GM19240 (cell line): ENCODE results near the gene TRAPPC12.
A peak's percentile ranks its signal among the peaks of the same experiment; 100 is the strongest.
"Not testable (repeated sequence)": the region's sequence is repeated elsewhere in the genome, so short reads cannot be mapped to it uniquely, and the experiment has no call there.

Experiments
- DNase-seq: peaks from one replicate; pipeline ENCODE4 v3.0.0; 2011; ENCODE audit warnings: low spot score; ENCODE audit not compliant: insufficient read length

Gene TRAPPC12

DNA sequence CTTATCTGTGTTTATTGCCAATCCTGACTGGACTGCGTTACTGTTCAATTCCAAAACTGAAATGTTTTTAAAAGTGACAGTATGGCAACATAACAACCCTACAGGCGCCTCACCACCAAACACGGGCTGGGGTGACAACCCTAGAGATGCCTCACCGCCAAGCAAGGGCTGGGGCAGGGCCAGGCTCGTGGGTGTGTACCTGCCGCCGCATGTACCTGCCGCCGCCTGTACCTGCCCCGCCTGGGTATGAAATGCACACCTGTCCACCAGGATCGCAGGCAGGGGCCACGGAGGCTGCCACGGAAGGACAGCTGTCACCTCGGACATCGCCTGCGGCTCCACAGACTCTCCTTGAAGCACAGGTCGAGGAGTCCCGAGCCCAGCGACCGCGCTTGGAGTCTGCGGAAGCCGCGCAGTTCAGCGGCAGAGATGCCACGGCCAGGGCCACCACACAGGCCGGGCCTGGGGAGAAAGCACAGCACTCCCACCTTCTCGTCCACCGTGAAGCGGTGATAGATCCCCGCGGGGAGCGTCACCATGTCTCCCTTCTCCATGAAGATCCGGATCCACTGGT is 120.9 kb downstream of the TRAPPC12 start:
- no peak for DNase-seq

DNA sequence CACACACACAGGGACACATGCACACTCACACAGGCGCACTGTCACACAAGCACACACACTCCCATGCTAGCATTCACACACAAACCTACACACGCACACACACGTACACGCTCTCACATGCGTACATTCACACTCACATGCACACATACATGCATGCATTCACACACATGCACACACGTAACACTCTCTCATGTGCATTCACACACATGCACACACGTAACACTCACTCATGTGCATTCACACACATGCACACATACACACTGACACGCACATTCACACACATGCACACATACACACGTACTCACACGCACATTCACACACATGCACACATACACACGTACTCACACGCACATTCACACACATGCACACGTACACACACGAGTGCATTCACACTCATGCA is 123.6 kb downstream of the TRAPPC12 start:
- DNase-seq, result no peak

DNA sequence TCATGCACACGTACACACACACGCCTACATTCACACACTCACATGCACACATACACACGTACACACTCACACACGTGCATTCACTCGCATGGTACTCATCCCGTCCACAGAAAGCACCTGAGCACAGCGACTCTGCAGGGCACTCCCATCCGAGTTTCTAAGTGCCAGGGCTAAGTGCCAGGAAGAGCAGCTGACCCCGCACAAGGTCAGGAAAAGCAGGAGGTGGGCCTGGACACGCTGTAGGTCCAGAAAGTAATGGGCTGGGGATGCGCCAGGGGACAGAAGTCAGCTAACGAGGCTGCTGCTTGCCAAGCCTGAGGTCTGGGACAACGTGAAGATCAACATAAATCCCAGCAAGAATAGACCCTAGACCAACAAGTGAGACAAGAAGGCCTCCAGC is 124.0 kb downstream of the TRAPPC12 start:
- DNase-seq, result no peak

DNA sequence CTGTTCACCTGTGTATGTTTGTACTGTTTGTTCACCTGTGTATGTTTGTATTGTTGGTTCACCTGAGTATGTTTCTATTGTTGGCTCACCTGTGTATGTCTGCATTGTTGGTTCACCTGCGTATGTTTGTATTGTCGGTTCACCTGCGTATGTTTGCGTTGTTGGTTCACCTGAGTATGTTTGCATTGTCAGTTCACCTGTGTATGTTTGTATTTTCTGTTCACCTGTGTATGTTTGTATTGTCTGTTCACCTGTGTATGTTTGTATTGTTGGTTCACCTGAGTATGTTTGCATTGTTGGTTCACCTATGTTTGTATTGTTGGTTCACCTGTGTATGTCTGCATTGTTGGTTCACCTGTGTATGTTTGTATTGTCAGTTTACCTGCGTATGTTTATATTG is 125.2 kb downstream of the TRAPPC12 start:
- no peak for DNase-seq

DNA sequence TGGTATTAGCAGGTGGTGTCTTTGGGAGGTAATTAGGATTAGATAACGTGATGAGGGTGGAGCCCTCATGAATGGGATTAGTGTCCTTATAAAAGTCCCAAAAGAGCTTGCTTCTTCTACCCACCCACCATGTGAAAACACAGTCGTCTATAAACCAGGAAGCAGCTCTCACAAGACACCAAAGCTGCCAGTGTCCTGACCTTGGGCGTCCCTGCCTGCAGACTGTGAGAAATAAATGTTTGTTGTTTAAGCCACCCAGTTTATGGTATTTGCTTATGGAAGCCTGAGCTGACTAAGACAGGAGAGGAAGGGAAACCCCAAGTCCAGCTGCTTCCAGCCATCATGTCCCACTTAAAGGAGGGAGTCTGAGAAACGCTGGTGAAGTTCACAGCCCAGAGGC is 126.3 kb downstream of the TRAPPC12 start:
- no peak for DNase-seq

DNA sequence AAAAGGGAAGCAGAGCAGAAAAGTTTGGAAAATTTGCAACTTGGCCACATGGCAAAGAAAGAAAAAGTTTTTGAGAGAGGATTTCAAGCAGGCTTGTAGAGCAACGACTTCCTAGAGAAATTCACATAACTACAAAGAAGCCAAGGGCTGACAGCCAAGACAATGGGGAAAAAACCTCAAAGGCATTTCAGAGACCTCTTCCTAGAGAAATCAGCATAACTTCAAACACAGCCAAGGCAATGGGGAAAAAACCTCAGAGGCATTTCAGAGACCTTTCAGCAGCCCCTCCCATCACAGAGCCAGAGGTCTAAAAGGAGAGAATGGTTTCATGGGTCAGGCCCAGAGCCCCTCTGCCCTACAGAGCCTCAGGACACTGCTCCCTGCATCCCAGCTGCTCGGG is 132.6 kb downstream of the TRAPPC12 start:
- DNase-seq, result no peak

DNA sequence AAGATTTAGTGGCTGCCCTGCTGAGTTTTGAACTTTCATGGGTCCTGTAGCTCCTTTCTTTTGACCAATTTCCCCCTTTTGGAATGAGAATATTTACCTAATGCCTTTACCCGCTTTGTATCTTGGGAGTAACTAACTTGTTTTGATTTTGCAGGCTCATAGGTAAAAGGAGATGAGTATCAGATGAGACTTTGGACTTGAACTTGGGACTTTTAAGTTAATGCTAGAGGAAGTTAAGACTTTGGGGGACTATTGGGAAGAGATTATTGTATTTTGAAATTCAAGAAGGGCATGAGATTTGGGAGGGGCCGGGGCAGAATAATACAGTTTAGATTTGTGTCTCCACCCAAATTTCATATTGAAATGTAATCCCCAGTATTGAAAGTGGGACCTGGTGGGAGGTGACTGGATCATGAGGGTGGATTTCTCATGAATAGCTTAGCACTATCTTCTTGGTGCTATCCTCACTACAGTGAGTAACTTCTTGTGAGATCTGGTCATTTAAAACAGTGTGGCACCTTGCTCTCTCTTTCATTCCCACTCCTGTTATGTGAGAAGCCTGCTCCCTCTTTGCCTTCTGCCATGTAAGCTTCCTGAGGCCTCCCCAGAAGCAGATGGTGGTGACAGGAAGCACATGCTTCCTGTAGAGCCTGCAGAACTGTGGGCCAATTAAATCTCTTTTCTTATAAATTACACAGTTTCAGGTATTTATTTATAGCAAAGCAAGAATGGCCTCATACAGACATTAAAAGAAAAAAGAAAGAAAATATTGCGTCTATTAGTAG is 133.7 kb downstream of the TRAPPC12 start:
- no peak for DNase-seq

DNA sequence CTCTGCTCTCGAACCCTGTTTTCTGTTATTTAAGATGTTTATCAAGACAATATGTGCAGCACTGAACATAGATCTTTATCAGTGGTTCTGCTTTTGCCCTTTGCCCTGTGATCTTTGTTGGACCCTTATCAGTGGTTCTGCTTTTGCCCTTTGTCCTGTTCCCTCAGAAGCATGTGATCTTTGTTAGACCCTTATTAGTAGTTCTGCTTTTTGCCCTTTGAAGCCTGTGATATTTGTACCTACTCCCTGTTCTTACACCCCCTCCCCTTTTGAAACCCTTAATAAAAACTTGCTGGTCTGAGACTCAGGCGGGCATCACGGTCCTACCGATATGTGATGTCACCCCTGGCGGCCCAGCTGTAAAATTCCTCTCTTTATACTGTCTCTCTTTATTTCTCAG is 135.9 kb downstream of the TRAPPC12 start:
- DNase-seq, result not testable (repeated sequence)

DNA sequence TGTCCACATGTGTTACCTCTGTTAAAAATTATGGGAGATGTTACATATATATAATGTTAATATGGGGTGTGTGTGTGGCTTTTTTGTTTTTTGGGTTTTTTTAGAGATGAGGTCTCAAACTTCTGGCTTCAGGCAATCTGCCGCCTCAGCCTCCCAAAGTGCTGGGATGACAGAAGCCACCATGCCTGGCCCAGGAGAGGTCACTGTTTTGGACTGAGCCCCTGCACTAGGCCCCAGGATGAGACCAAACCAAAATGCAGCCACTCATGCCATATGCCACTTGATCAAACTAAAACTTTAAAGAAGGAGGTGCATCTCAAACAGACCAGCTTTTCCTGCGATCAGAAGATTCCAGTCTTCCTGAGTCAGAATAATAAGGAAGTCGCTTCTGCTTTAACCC is 137.3 kb downstream of the TRAPPC12 start:
- no peak for DNase-seq

DNA sequence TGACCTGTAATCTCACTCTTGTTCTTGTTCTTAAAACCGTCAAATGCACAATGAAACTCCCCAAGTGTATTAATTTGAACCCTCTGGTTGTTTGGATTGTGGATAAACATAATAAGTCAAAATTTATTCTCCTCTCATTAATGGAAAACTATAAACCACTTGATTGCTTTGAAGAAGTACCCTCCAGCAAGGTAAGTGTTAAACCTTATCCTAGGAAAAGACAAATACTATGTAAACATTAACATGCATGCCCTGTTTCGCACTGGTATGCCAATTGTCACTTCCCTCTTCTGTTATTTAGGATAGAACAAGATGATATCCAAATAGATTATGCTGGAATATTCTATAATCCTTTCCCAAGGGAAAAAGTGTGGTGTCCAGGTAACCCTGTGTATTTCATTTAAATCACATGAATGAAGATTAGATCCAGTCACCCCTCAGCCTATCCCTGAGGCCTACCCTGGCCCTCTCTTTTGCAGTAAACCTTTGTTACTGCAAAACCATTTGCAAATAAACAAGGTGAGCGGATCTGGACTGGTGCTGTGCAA is 138.5 kb downstream of the TRAPPC12 start:
- no peak for DNase-seq

DNA sequence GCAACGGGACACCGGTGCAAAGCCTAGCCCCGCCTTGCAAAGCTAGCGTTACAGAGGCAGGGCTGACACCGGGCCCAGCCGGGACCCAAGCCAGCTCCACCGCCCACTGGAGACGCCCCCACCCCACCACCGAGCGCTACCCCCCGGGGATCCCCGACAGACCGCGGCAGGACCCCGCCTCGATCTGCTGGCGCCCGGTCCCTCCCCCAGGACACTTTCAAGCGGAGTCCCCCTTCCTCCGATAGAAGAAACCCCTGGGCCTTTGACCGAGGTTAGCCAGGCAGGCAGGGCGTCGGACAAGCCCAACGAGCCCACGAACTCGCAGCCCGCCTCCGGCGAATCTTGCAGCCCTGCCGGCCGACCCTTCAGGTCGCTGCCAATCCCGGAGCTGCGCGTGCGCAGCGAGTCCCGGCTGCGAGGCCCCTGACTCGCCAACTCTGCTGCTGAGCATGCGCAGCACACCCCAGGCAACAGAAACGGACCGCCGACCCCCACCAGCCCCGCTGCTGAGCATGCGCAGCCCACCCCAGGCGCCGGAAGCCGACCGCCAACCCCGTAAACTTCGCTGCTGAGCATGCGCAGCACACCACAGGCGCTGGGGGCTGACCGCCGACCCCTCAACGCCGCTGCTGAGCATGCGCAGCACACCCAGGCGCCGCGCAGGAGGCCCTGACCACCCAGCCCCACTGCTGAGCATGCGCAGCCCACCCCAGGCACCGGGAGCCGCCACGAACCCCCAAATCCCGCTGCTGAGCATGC is 139.2 kb downstream of the TRAPPC12 start:
- peak; percentile 94 for DNase-seq

DNA sequence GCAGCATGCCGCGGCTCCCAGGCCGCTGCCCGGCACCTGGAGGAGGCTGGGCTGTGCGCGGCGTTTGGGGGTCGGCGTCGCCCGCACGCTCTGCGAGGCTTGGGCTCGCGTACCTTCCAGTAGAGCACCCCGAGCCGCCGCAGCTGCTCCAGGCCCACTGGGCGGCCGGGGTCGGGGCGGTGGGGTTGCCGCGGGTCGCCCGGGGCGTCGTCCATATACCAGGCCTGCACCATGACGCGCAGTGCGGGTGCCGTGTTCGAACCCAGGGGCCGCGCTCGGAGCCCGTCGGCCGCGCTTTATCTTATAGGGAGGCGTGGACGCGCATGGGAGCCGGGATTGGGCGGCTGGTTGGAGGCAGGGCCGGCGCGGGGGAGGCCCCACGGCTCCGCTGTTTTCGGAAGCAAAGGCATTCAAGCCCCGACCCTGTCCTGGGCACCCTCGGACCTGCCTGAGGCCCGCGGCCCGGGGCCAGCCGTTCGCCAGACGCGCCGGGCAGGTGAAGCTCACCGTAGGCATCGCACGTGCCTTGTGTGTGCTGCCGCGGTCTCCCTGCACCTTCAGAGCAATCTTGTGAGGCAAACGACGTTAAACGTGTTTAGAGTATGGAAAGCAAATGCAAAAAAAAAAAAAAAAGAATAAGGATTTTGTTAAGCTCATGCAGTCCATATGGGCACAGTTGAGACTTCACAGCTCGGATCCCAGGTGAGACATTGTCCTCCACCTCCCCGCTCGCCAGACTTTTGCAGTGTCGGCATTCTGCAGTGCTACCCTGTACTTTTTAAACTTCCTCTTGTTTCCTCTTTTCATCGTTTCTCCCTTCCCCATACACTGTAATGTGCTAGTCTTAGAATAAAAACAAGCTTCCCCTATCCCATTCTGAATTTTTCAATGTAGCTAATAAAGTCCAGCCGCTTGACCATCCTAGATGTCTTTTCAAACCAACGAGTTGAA is 140.0 kb downstream of the TRAPPC12 start, which contains the start of gene ADI1:
TSS of gene ADI1 (minus strand) at position 277 of the 951 bp plus-strand sequence. CDS start at position 233, 44 bp downstream.
- peak; percentile 58 for DNase-seq

DNA sequence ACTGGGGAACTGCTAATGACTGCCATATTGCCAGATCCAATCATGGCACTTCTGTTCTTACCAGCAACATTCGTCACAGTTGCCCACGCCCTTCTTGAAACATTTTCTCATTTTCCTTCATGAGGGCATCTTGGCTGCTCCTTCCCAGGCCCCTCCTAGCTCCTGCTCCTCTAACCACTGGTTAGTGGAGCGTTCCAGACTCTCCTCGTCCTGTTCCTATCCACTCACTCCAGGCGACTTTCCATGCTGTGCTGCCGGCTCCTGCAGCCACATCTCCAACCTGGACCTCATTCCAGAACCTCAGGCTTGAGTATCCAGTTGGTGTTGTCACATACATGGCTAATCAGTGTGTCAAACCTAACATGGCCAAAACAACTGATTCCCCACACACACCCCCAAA is 141.1 kb downstream of the TRAPPC12 start:
- no peak for DNase-seq

DNA sequence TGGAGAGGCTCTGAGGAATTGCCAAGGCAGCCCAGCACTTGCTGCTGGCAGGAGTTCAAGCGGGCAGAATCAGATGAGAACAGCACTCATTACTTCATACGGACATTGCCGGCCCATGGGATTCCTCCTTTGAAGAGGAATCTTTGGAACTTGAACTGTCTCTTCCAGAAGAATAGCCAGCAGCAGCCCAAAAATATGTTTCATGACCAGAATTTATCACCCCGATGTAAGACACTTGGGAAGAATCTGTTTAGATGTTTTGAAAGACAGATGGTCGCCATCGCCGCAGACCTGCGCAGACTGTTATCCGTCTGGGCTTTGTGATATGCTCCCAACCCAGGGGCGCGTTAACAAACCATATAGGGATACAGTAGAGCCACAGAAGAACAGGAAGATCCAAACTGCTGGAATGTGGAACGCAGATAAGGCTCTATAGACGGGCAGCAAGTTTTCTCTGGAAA is 143.5 kb downstream of the TRAPPC12 start:
- DNase-seq, result no peak

DNA sequence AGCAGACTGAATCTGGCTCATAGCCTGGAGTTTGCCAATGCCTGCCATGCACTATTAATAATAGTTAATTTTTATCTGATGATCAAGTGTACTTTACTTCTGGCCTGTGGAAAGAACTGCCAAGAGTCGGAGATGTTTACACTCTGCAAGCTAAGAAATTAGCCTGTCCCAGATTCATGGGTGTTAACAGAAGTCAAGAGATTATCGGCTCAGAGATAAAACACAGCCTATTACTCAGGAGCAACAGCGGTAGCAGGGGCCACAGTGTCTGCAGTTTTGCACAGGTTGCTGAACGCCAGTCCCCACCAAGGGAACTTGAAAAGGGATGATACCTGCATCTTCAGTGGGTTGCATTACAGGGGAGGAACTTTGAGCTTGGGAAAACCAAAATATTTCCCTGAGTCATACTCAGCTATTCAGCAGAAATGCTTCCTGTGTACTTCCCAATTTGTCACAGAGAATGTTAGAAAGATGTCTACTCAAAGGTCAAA is 144.1 kb downstream of the TRAPPC12 start:
- DNase-seq, result no peak

DNA sequence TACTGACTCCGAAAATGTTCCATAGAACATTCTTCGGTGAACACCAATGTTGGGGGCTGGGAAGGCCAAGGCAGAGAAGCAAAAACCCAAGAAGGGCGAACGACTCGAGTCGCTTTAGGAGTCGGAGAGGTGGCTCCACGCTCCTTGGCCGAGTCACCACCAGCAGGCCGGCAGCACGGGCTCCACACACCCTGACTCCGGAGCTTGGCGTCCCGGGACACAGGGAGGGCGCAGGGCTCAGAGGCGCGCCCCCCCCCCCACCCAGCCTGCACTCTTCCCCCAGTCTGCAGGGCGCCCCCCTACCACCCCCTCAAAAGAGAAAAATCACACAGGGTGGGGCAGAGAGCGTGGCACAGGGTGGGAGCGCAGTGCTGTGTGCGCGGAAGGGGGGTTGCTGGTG is 147.4 kb downstream of the TRAPPC12 start:
- no peak for DNase-seq

DNA sequence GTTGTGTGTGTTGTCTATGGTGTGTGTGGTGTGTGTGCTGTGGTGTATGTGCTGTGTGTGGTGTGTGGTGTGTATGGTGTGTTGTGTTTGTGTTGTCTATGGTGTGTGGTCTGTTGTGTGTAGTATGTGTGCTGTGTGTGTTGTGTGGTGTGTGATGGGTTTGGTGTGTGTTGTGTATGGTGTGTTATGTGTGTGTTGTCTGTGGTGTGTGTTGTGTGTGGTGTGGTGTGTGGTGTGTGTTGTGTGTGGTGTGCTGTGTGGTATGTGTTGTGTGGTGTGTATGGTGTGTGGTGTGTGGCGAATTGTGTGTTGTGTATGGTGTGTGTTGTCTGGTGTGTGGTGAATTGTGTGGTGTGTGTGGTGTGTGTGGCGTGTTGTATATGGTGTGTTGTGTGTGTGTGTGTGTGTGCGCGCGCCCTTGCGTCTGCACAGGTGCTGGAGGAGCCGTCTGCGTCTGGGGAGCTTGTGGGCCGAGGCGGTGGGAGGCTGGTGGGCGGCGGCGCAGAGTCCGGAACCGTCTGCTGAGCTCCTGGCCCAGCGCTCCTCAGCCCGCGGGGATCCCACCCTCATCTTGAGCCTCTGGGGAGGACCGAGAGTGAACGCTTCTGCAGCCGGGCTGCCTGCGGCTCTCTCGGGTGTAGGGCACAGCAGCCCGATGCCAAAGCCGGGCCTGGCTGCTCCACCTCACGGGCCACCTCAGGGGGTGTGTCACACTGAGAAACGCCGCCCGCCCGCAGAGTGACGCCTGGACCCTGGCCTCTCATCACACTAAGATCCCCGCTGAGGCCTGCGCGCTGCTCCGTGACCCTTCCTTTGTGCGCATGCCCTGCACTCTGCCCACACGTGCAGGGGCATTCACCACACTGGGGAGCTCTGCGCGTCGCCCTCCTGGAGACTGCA is 148.6 kb downstream of the TRAPPC12 start:
- no peak for DNase-seq
